ENCODE data around the gene DMXL2.

GRCh38 chr15:51448622-51449399 is 173.8 kb downstream of the DMXL2 start:
- TF ChIP-seq CTCF (conservative IDR thresholded peaks at IDR 0.05) (no peak), ZFX (IDR thresholded peaks at IDR 0.05) (no peak)
